HG03108 (cell line): ENCODE data around the gene FUCA1.
"Not testable (repeated sequence)": the region's sequence is repeated elsewhere in the genome, so short reads cannot be mapped to it uniquely, and the experiment has no call there.

Source experiments
- ATAC-seq: cut with Tn5 transposase; IDR thresholded peaks from one replicate; pipeline ENCODE4 v1.9.1; 2021; ENCODE audit warnings: moderate library complexity; ENCODE audit not compliant: unreplicated experiment

FUCA1 gene

DNA sequence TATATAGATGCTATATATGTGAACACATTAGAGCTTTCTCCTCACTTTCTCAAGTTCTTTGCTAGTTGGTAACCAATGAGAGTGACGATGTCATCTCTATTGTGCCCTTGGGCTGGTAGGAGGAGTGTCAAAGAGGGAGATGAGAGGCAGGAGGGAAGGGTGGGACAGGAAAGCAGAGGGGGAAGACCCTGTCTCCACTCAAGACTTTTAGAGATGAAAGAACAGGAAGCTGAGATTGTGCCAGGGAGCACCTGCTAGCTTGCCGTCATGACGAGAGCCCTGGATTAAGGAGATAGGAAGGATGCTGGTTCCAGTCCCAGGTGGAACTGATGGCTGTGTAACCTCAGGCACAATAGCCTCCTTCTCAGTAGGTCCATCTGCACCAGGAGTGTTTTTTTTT lies 28.4 kb upstream of the FUCA1 start:
- no peak for ATAC-seq

- no peak for ATAC-seq
Measured at GRCh38 chr1:23895993-23896392, 27.9 kb upstream of the FUCA1 start.

- no peak for ATAC-seq
Measured at GRCh38 chr1:23895082-23895481, 27.0 kb upstream of the FUCA1 start.

DNA sequence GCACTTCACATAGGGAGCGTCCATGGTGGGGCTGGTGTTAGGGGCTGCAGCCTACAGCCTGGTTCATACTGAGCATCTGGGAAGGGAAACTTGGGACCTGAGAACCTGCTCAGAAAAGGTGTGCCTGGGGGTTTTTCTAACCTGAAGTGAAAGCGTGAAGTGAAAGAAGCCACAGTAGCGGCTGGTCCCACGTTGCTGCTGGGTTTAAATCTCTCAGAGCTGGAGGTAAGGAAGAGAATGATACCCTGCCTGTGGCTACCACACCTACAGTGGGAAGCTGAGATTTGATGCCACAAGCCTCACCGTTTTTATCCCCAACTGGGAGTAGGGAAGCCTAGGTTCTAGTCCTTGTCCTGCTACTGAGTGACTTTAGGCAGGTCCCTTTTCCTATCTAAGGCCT lies 21.0 kb upstream of the FUCA1 start:
- ATAC-seq: no peak

- ATAC-seq: no peak
Measured at GRCh38 chr1:23885222-23885621, 17.1 kb upstream of the FUCA1 start.

GRCh38 chr1:23882746-23883145 lies 14.7 kb upstream of the FUCA1 start:
- no peak for ATAC-seq

GRCh38 chr1:23879809-23880208 lies 11.7 kb upstream of the FUCA1 start:
- ATAC-seq: no peak

DNA sequence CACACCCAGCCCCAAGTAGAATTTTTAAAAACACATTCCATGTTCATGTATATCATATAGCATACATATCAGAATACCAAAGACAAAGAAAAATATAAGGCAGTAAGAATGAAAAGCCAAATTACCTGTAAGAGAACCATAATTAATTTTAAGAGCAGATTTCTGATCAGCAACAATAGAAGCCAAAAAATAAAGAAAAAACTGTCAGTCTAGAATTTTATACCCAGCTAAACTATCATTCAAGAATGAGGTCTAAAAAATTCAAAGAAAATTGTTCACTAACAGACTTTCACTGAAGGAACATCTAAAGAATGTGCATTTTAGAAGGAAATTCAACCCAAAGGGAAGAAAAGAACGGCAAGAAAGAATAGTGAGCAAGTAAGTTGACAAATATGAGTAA lies 10.6 kb upstream of the FUCA1 start:
- no peak for ATAC-seq

- no peak for ATAC-seq
Measured at GRCh38 chr1:23875382-23875781, 7.3 kb upstream of the FUCA1 start.

- ATAC-seq: no peak
Measured at GRCh38 chr1:23872421-23872820, 4.3 kb upstream of the FUCA1 start.

GRCh38 chr1:23869051-23869450 lies 961 bp upstream of the FUCA1 start:
- no peak for ATAC-seq

GRCh38 chr1:23868557-23869016 lies 497 bp upstream of the FUCA1 start:
- no peak for ATAC-seq

GRCh38 chr1:23867542-23867894 lies 572 bp downstream of the FUCA1 start:
- no peak for ATAC-seq

DNA sequence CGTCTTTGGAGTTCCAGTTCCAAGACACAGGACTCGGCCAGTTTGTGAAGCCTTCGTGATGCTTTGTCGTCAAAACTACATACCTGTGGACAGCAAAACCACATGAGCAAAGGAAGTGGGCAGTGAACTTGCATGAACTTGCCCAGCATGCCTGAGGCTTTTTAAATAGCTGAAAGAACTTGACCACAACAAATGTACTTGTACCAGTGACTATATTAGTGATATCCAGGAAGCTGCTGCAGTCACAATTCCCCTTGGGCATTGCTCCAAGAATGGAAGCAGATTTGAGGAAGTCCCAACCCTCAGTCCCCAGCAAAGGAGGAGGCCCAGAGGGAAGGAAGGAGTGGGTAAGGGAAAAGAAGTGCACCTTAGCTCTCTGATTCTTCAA lies 2.6 kb downstream of the FUCA1 start:
- ATAC-seq: no peak

- ATAC-seq: no peak
Measured at GRCh38 chr1:23864801-23865542, 3.1 kb downstream of the FUCA1 start.

GRCh38 chr1:23862640-23863039 lies 5.5 kb downstream of the FUCA1 start:
- no peak for ATAC-seq

DNA sequence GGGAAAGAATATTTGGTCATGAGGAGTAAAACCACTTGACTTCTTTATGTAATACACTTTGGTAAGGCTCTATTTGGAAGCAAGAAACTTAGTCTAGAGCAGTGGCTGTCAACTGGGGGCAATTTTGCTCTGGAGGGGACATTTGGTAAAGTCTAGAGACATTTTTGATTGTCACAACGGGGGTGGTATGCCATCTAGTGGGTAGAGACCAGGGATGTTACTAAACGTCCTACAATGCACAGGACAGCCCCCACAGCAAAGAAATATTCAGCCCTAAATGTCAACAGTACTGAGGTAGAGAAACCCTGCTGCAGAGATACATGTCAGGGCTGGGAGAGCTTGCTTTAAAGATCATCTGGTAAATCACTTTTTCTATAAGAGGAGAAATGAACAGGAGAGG lies 13.5 kb downstream of the FUCA1 start:
- no peak for ATAC-seq

DNA sequence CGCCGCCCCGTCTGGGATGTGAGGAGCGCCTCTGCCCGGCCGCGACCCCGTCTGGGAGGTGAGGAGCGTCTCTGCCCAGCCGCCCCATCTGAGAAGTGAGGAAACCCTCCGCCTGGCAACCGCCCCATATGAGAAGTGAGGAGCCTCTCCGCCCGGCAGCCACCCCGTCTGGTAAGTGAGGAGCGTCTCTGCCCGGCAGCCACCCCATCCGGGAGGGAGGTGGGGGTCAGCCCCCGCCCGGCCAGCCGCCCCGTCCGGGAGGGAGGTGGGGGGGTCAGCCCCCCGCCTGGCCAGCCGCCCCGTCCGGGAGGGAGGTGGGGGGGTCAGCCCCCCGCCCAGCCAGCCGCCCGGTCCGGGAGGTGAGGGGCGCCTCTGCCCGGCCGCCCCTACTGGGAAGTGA lies 15.0 kb downstream of the FUCA1 start:
- ATAC-seq: not testable (repeated sequence)

- not testable (repeated sequence) for ATAC-seq
Measured at GRCh38 chr1:23851406-23851805, 16.7 kb downstream of the FUCA1 start.

DNA sequence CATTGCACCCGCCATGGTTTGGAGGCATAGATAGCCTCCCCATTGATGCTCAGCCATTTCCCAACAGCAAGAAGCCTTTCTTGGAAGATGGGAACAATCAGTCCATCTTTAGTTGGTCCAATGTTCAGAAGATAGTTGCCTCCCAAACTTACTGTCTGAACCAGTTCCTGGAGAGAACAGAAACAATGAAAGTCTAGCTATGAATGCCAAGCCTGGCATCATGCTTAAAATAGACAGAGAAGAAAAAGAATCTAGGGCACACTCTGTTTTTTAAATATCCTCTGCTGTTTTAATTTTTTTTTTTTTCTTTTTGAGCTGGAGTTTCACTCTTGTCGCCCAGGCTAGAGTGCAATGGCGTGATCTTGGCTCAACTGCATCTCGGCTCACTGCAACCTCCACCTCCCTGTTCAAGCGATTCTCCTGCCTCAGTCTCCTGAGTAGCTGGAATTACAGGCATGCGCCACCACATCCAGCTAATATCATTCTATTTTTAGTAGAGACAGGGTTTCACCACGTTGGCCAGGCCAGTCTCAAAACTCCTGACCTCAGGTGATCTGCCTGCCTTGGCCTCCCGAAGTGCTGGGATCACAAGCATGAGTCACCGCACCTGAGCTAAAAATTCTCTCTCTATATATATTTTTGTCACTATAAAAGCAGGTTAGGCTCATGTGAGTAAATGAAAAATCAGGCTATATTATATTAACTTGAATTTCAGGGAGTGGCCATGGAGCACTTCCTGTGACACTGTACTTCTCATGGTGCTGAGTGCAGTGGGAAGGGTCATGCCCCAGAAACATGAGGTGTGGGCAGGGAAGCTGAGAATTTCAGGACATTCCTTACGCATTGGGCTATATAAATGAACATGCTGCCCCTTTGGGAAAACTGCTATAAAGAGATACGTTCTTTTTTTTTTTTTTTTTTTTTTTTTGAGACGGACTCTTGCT lies 19.1 kb downstream of the FUCA1 start:
- no peak for ATAC-seq

DNA sequence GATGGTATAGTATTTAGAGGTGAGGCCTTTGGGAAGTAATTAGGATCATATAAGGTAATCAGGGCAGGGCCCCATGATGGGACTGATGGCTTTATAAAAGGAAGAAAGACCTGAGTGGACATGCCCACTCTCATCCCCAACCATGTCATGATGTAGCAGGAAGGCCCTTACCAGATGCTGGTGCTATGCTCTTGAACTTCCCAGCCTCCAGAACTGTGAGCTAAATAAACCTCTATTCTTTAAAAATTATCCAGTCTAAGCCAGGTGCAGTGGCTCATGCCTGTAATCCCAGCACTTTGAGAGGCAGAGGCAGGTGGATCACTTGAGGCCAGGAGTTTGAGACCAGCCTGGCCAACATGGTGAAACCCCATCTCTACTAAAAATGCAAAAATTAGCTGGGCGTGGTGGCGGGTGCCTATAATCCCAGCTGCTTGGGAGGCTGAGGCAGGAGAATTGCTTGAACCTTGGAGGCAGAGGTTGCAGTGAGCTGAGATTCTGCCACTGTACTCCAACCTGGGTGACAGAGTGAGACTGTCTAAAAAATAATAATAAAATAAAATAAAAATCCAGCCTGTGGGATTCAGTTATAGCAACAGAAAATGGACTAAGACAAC lies 20.5 kb downstream of the FUCA1 start:
- ATAC-seq: not testable (repeated sequence)

GRCh38 chr1:23845163-23845562 lies 22.9 kb downstream of the FUCA1 start:
- no peak for ATAC-seq
